HepG2 (cell line): ENCODE data around the gene ITIH2. TPM values are rescaled to one million over a fixed set of nuclear protein-coding genes. Genes with fewer than 3 reads are reported as not detected.

Experiments used
- ELF3 ChIP-seq: IDR thresholded peaks from 2 replicates; pipeline ENCODE4 v1.6.1; 2016; ENCODE audit warnings: missing genetic modification reagents, missing compliant biosample characterization
- FOXP1 ChIP-seq, 2 experiments: fragments of 450-650 bp in 1 of 2; IDR thresholded peaks; 2 replicates each; pipeline ENCODE4 v1.6.1; 2017 to 2018; ENCODE audit warnings: antibody characterized with exemption in 1 of 2
- GPN1 ChIP-seq: sonication (generic); formaldehyde crosslinking; IDR thresholded peaks from 2 replicates; pipeline ENCODE4 v1.5.1; 2020; ENCODE audit warnings: missing genetic modification reagents, borderline replicate concordance
- GTF2F1 ChIP-seq: fragments of 150-350 bp; IDR thresholded peaks from 2 replicates; pipeline ENCODE4 v1.6.1; 2014; ENCODE audit warnings: low read length
- KLF16 ChIP-seq, 2 experiments: sonication (generic) in 1 of 2; formaldehyde crosslinking in 1 of 2; IDR thresholded peaks; 2 replicates each; pipeline versions ENCODE4 v1.6.1 to v1.8.0; 2016 to 2023; ENCODE audit warnings: missing genetic modification reagents in 2 of 2, missing compliant biosample characterization in 1 of 2
- MIXL1 ChIP-seq: IDR thresholded peaks from 2 replicates; pipeline ENCODE4 v1.6.1; 2016
- RORA ChIP-seq: sonication (generic); formaldehyde crosslinking; IDR thresholded peaks from 2 replicates; pipeline ENCODE4 v1.5.0; 2020; ENCODE audit warnings: mild to moderate bottlenecking, missing genetic modification reagents, moderate library complexity
- SKI ChIP-seq: fragments of 450-650 bp; IDR thresholded peaks from one replicate; pipeline ENCODE4 v1.6.1; 2018; ENCODE audit warnings: mild to moderate bottlenecking; ENCODE audit not compliant: partially characterized antibody
- TEAD3 ChIP-seq: optimal IDR thresholded peaks from 2 replicates; pipeline ENCODE3; 2016; ENCODE audit warnings: borderline replicate concordance
- ZNF326 ChIP-seq: sonication (generic); formaldehyde crosslinking; IDR thresholded peaks from 2 replicates; pipeline ENCODE4 v1.4.0; 2020; ENCODE audit warnings: missing genetic modification reagents, borderline replicate concordance
- ZNF530 ChIP-seq: sonication (generic); formaldehyde crosslinking; IDR thresholded peaks from 2 replicates; pipeline ENCODE4 v1.5.0; 2020; ENCODE audit warnings: low read depth, mild to moderate bottlenecking, missing genetic modification reagents
- ZNF619 ChIP-seq: sonication (generic); formaldehyde crosslinking; IDR thresholded peaks from 2 replicates; pipeline ENCODE4 v1.4.0; 2020; ENCODE audit warnings: mild to moderate bottlenecking, missing genetic modification reagents
- ZNF660 ChIP-seq: sonication (generic); formaldehyde crosslinking; IDR thresholded peaks from 2 replicates; pipeline ENCODE4 v1.5.1; 2020; ENCODE audit warnings: mild to moderate bottlenecking, low read depth, missing genetic modification reagents, borderline replicate concordance
- ZNF713 ChIP-seq: sonication (generic); formaldehyde crosslinking; IDR thresholded peaks from 2 replicates; pipeline ENCODE4 v1.4.0; 2020; ENCODE audit warnings: mild to moderate bottlenecking, missing genetic modification reagents
- polyA plus RNA-seq, 8 experiments: library from polyadenylated mRNA; depleted of rRNA in 3 of 8; stranded (reverse) in 7 of 8; unstranded in 1 of 8; fragments of >200 nt; fragmentation: Illumina TruSeq in 4 of 8; extraction: Trizol in 4 of 8; gene quantifications; 2 replicates each; pipeline versions ENCODE4 v1.2.1 to v1.2.3, GENCODE V29; 2011 to 2016; ENCODE audit warnings: low read depth in 4 of 8, missing spikeins in 1 of 8, mixed read lengths in 1 of 8; ENCODE audit not compliant: insufficient read depth in 1 of 8
- total RNA-seq, 5 experiments: library from RNA; depleted of rRNA; stranded (reverse); fragments of >200 nt; fragmentation: Illumina TruSeq; extraction: Trizol; gene quantifications; 2 replicates each; pipeline ENCODE4 v1.2.3, GENCODE V29; 2016; ENCODE audit warnings: low read depth in 1 of 5
- TF ChIP-seq, protein P1 (sequence below): sonication (generic); formaldehyde crosslinking; conservative IDR thresholded peaks from 2 replicates; pipeline ENCODE4 v1.4.0; 2020; ENCODE audit warnings: missing genetic modification reagents
- TF ChIP-seq, protein P2 (sequence below): sonication (generic); formaldehyde crosslinking; IDR thresholded peaks from 2 replicates; pipeline ENCODE4 v1.4.0; 2020; ENCODE audit warnings: missing genetic modification reagents, borderline replicate concordance
- TF ChIP-seq, protein P3 (sequence below): sonication (generic); formaldehyde crosslinking; IDR thresholded peaks from 2 replicates; pipeline ENCODE4 v1.9.0; 2021; ENCODE audit warnings: missing genetic modification reagents, borderline replicate concordance
- TF ChIP-seq, protein P4 (sequence below): sonication (generic); formaldehyde crosslinking; IDR thresholded peaks from 2 replicates; pipeline ENCODE4 v1.5.0; 2020; ENCODE audit warnings: missing genetic modification reagents
- TF ChIP-seq, protein P5 (sequence below): sonication (generic); formaldehyde crosslinking; IDR thresholded peaks from 2 replicates; pipeline ENCODE4; 2020; ENCODE audit warnings: missing genetic modification reagents, mild to moderate bottlenecking, borderline replicate concordance
- TF ChIP-seq, protein P6 (sequence below): sonication (generic); formaldehyde crosslinking; IDR thresholded peaks from 2 replicates; pipeline ENCODE4 v1.5.1; 2020; ENCODE audit warnings: missing genetic modification reagents, mild to moderate bottlenecking, borderline replicate concordance

ITIH2 gene
- total and polyA plus RNA-seq, 2 of the 13 experiments (the other 11 are each of a cell fraction or from before 2014, with no cell fraction given), result 1,197 to 1,427 TPM

DNA sequence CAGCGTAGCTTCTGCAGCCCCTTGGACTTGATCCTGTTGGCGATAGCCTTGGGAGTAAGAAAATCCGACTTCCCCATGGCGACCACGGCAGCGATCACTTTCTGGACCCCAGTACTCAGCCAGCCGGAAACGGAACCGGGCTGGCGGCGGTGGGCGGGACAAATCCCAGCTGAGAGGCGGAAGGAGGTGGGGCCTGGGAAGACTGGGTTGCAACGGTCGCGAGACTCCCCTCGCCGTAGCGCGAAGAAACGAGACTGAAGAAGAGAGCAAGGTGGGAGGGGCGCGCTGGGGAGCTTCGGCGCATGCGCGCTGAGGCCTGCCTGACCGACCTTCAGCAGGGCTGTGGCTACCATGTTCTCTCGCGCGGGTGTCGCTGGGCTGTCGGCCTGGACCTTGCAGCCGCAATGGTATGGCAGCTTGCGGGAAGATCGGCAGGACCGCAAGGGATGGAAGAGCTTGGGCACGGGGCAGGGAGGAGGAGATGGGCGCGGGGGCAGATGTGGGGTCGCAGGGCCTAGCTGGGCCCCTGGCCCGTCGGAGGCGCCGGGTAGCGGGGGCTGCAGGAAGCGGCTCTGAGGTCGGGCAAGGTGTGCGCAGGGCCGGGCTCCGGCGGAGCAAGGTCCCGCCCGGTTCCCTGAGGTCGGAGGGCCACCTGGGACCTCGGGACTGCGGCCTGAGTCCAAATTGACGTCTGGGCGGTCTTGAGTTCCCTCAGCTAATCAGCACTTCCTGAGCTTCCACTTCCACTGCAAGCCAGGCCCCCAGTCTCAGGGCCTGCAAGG is 84.9 kb downstream of the ITIH2 start, which contains the start of the genes ATP5F1C and KIN (continued):
- TF ChIP-seq, protein P1, sequence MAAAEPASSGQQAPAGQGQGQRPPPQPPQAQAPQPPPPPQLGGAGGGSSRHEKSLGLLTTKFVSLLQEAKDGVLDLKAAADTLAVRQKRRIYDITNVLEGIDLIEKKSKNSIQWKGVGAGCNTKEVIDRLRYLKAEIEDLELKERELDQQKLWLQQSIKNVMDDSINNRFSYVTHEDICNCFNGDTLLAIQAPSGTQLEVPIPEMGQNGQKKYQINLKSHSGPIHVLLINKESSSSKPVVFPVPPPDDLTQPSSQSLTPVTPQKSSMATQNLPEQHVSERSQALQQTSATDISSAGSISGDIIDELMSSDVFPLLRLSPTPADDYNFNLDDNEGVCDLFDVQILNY (CRISPR knock-in tag), result no peak
- no peak for TF ChIP-seq FOXP1 (IDR thresholded peaks at IDR 0.05)
- TF ChIP-seq FOXP1 (CRISPR knock-in tag; IDR thresholded peaks at IDR 0.05), result no peak
- no peak for TF ChIP-seq SKI
- TF ChIP-seq, protein P2, sequence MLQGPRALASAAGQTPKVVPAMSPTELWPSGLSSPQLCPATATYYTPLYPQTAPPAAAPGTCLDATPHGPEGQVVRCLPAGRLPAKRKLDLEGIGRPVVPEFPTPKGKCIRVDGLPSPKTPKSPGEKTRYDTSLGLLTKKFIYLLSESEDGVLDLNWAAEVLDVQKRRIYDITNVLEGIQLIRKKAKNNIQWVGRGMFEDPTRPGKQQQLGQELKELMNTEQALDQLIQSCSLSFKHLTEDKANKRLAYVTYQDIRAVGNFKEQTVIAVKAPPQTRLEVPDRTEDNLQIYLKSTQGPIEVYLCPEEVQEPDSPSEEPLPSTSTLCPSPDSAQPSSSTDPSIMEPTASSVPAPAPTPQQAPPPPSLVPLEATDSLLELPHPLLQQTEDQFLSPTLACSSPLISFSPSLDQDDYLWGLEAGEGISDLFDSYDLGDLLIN (CRISPR knock-in tag), result no peak
- no peak for TF ChIP-seq RORA (CRISPR knock-in tag)
- TF ChIP-seq, protein P3, sequence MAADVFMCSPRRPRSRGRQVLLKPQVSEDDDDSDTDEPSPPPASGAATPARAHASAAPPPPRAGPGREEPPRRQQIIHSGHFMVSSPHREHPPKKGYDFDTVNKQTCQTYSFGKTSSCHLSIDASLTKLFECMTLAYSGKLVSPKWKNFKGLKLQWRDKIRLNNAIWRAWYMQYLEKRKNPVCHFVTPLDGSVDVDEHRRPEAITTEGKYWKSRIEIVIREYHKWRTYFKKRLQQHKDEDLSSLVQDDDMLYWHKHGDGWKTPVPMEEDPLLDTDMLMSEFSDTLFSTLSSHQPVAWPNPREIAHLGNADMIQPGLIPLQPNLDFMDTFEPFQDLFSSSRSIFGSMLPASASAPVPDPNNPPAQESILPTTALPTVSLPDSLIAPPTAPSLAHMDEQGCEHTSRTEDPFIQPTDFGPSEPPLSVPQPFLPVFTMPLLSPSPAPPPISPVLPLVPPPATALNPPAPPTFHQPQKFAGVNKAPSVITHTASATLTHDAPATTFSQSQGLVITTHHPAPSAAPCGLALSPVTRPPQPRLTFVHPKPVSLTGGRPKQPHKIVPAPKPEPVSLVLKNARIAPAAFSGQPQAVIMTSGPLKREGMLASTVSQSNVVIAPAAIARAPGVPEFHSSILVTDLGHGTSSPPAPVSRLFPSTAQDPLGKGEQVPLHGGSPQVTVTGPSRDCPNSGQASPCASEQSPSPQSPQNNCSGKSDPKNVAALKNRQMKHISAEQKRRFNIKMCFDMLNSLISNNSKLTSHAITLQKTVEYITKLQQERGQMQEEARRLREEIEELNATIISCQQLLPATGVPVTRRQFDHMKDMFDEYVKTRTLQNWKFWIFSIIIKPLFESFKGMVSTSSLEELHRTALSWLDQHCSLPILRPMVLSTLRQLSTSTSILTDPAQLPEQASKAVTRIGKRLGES (CRISPR knock-in tag), result no peak
- peak; percentile 84; the same call in 1 of the 2 replicates for TF ChIP-seq ZNF619 (CRISPR knock-in tag)
- TF ChIP-seq ZNF713 (CRISPR knock-in tag), result no peak
- TF ChIP-seq ZNF326 (CRISPR knock-in tag), result no peak
- TF ChIP-seq MIXL1 (CRISPR knock-in tag), result no peak
- TF ChIP-seq, protein P4, sequence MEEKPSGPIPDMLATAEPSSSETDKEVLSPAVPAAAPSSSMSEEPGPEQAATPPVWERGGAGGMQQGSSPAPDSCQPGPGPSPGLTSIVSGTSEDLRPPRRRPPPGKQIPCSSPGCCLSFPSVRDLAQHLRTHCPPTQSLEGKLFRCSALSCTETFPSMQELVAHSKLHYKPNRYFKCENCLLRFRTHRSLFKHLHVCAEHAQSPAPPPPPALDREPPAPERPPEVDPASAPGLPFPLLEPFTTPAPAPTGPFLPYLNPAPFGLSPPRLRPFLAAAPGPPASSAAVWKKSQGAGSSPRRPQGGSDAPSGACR, result no peak
- peak in 1 of 2 experiments; percentile 83; a peak in 2 of 4 replicates for TF ChIP-seq KLF16 (CRISPR knock-in tag; IDR thresholded peaks at IDR 0.05)
- TF ChIP-seq GTF2F1, result no peak
- TF ChIP-seq, protein P5, sequence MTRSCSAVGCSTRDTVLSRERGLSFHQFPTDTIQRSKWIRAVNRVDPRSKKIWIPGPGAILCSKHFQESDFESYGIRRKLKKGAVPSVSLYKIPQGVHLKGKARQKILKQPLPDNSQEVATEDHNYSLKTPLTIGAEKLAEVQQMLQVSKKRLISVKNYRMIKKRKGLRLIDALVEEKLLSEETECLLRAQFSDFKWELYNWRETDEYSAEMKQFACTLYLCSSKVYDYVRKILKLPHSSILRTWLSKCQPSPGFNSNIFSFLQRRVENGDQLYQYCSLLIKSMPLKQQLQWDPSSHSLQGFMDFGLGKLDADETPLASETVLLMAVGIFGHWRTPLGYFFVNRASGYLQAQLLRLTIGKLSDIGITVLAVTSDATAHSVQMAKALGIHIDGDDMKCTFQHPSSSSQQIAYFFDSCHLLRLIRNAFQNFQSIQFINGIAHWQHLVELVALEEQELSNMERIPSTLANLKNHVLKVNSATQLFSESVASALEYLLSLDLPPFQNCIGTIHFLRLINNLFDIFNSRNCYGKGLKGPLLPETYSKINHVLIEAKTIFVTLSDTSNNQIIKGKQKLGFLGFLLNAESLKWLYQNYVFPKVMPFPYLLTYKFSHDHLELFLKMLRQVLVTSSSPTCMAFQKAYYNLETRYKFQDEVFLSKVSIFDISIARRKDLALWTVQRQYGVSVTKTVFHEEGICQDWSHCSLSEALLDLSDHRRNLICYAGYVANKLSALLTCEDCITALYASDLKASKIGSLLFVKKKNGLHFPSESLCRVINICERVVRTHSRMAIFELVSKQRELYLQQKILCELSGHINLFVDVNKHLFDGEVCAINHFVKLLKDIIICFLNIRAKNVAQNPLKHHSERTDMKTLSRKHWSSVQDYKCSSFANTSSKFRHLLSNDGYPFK, result peak; percentile 19; the same call in 1 of the 2 replicates
- TF ChIP-seq, protein P6, sequence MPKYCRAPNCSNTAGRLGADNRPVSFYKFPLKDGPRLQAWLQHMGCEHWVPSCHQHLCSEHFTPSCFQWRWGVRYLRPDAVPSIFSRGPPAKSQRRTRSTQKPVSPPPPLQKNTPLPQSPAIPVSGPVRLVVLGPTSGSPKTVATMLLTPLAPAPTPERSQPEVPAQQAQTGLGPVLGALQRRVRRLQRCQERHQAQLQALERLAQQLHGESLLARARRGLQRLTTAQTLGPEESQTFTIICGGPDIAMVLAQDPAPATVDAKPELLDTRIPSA (CRISPR knock-in tag), result peak; percentile 54; the same call in 1 of the 2 replicates
- peak; percentile 36; the same call in 1 of the 2 replicates for TF ChIP-seq ZNF530 (CRISPR knock-in tag)
- TF ChIP-seq ZNF660 (CRISPR knock-in tag), result 0 out of 2 replicates have a peak, but pooled peaks have one; percentile 58
- peak; percentile 20 for TF ChIP-seq TEAD3 (CRISPR knock-in tag)
- peak; percentile 87 for TF ChIP-seq ELF3 (CRISPR knock-in tag)
- TF ChIP-seq GPN1 (CRISPR knock-in tag), result no peak
